ENCODE results near the gene INO80E. TPM values are rescaled to one million over a fixed set of nuclear protein-coding genes. Genes with fewer than 3 reads are reported as not detected.

The INO80E gene
- total and polyA plus RNA-seq, 2 donors (not counting 1 experiment from before 2014, with no cell fraction given), result 103 to 113 TPM

DNA sequence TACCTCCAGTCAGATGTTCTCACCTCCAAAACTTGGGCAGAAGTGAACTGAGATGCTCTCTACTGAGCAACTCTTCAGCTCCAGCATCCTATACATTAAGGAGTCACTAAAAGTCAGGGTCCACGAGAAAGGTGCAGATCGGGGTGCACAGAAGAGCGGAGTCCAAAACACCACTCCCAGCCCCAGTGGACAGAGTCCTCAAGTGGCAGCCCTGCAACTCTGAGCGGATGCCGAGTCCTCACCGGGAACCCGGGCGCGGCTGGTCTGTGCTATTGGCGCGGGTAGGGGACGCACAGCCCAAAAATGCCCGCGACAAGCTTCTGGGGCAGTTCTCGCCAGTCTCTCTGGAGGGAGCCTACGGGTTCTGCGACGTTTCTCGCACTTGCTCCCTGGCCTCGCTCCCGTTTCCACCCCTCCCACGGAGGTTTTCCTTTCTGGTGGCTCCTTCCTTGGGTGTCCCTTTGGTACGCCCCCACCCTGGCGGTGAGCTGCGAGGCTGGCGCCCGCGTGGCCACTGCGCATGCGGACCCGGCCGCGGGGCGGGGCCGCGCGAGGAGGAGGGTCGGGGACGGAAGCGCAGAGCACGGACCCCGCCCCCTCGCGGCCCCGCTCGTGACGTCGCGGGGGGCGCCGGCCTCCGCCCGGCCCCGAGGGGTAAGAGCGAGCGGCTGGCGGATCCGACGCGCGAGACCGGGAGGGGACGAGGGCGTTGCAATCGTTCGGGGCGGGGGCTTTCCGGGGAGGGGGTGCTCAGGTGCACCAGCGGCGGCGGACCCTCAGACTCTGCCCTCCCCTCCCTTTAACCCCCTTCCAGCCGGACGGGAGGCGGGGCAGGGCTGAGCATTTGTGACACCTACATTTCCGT lies 34.3 kb upstream of the INO80E start, which contains the start of gene TMEM219:
Gene TMEM219, plus strand, starts transcription at position 601 of the 865 bp plus-strand sequence. CDS start 1,065 bp downstream, outside the sequence.
- Mint-ChIP-seq H3K27ac (peak within 1 kb of the TSS; percentile 91), H3K4me3 (peak within 1 kb of the TSS; percentile 90), H3K9me3 (ENCODE audit: insufficient read depth) (no peaks in the 10 kb centered on the region), H3K27me3 (no peaks in the 10 kb centered on the region), H3K4me1 (peaks cover 20% of the 10 kb centered on the region)
- no peaks in the 10 kb centered on the region for H3K9me3 ChIP-seq (ENCODE audit: control extremely low read depth in 1 of 3, control insufficient read depth in 2 of 3, insufficient read depth in 1 of 3, low read length in 2 of 3)
- peak within 1 kb of the TSS; percentile 95 for H2AFZ ChIP-seq (ENCODE audit: insufficient read depth, low read depth, low read length, poor library complexity, severe bottlenecking)
- H3K36me3 ChIP-seq (replicated peaks in 1 of 2; ENCODE audit: control extremely low read depth in 1 of 2, control insufficient read depth in 1 of 2, extremely low read depth in 1 of 2, insufficient read depth in 2 of 2, low read length in 1 of 2), result no peaks in the 10 kb centered on the region
- H3K27me3 ChIP-seq (replicated peaks in 1 of 4; ENCODE audit: control extremely low read depth in 1 of 4, control insufficient read depth in 3 of 4, insufficient read depth in 4 of 4, low read length in 3 of 4), result no peaks in the 10 kb centered on the region
- ATAC-seq (ENCODE audit: low read depth) (peak; percentile 92), DNase-seq (peak; percentile 97)
- peak within 1 kb of the TSS; percentile 86 for H3K9ac ChIP-seq (ENCODE audit: low read length)
- peaks cover 6% of the 10 kb centered on the region for H3K79me2 ChIP-seq (ENCODE audit: control insufficient read depth, insufficient read depth, low read length)
- no peak for TF ChIP-seq EZH2 (IDR thresholded peaks at IDR 0.05; ENCODE audit: borderline replicate concordance, insufficient read depth, low read depth, low read length, poor library complexity, severe bottlenecking)
- TF ChIP-seq, protein P1, sequence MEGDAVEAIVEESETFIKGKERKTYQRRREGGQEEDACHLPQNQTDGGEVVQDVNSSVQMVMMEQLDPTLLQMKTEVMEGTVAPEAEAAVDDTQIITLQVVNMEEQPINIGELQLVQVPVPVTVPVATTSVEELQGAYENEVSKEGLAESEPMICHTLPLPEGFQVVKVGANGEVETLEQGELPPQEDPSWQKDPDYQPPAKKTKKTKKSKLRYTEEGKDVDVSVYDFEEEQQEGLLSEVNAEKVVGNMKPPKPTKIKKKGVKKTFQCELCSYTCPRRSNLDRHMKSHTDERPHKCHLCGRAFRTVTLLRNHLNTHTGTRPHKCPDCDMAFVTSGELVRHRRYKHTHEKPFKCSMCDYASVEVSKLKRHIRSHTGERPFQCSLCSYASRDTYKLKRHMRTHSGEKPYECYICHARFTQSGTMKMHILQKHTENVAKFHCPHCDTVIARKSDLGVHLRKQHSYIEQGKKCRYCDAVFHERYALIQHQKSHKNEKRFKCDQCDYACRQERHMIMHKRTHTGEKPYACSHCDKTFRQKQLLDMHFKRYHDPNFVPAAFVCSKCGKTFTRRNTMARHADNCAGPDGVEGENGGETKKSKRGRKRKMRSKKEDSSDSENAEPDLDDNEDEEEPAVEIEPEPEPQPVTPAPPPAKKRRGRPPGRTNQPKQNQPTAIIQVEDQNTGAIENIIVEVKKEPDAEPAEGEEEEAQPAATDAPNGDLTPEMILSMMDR (IDR thresholded peaks at IDR 0.05), result peak; percentile 65
- no peaks in the 10 kb centered on the region for H4K20me1 ChIP-seq (ENCODE audit: control insufficient read depth, insufficient read depth, low read length, poor library complexity, severe bottlenecking)
- POLR2A ChIA-PET, result interaction anchor here (0.6 to 2.7 kb wide), 6 partner anchors 11 to 1448 kb away, joined by 3 to 16 read pairs (median 5); partner anchors contain the start of genes CDIPT, KCTD13 and TAOK2
- WGBS (ENCODE audit: insufficient coverage), result under 1% methylated on average over 75 of the region's 75 CpGs
- peaks cover 13 to 19% of the 10 kb centered on the region in 2 donors for H3K4me1 ChIP-seq (ENCODE audit: control insufficient read depth in 2 of 2, insufficient read depth in 2 of 2, low read length in 2 of 2)
- intact Hi-C loops (cut with micrococcal nuclease), result loop anchor here (1.0 to 5.0 kb wide), 5 partner anchors 12 to 1111 kb away; partner anchors contain the start of genes CDIPT, INO80E, KCTD13 and TAOK2
- CTCF ChIA-PET, result interaction anchor here (0.5 to 2.2 kb wide), 11 partner anchors 11 to 443 kb away, joined by 3 to 14 read pairs (median 3); partner anchors contain the start of genes KCTD13 and TAOK2
- H3K4me2 ChIP-seq (replicated peaks; ENCODE audit: low read depth, low read length, poor library complexity, severe bottlenecking), result peak within 1 kb of the TSS; percentile 98
- peak within 1 kb of the TSS; percentile 79 to 88 for H3K27ac ChIP-seq (ENCODE audit: low read length in 2 of 2)
- peak within 1 kb of the TSS; percentile 76 to 86 (median 84) for H3K4me3 ChIP-seq (ENCODE audit: control extremely low read depth in 1 of 5, extremely low read depth in 1 of 5, insufficient read depth in 1 of 5, low read depth in 2 of 5, low read length in 4 of 5)
